Measurements from ENCODE around the gene LAP3. TPM values are rescaled to one million over a fixed set of nuclear protein-coding genes. Genes with fewer than 3 reads are reported as not detected.

LAP3 gene
- total RNA-seq, 2 experiments from 2014 or later: 100 to 101 TPM

GRCh38 chr4:17613761-17614415, 36.9 kb downstream of the LAP3 start:
- TF ChIP-seq CTCF (IDR thresholded peaks at IDR 0.05): no peak
- ChIA-PET POLR2A (interaction anchor here (0.8 to 3.7 kb wide), 10 partner anchors 9 to 196 kb away, joined by 3 to 24 read pairs (median 4); partner anchors contain the start of genes DCAF16 and NCAPG), CTCF (interaction anchor here (0.7 to 1.9 kb wide), 5 partner anchors 22 to 195 kb away, joined by 3 to 5 read pairs (median 3); no protein-coding TSS in a partner anchor)
- peaks cover 20% of the 10 kb centered on the region for H3K36me3 Mint-ChIP-seq (ENCODE audit: low read depth)
- peaks cover 28% of the 10 kb centered on the region for H3K4me1 Mint-ChIP-seq (ENCODE audit: low read depth)
- intact Hi-C loops (cut with micrococcal nuclease): loop anchor here (1.0 kb wide), 1 partner anchor 36 kb away; no protein-coding TSS in a partner anchor
- H3K9me3 Mint-ChIP-seq: no peaks in the 10 kb centered on the region
- H3K27ac Mint-ChIP-seq: peak overlapping the region; percentile 98
- DNase-seq (peak; percentile 12), ATAC-seq (peak; percentile 63)
- H3K4me3 Mint-ChIP-seq: peak overlapping the region; percentile 100
- peaks cover 1% of the 10 kb centered on the region for H3K27me3 Mint-ChIP-seq

GRCh38 chr4:17614416-17615299, 37.7 kb downstream of the LAP3 start, which contains the start of gene MED28:
Gene MED28, plus strand, starts transcription at chr4:17614641. Its CDS starts 14 bp downstream, at chr4:17614655.
- TF ChIP-seq CTCF (IDR thresholded peaks at IDR 0.05): no peak
- peak within 1 kb of the TSS; percentile 100 for H3K4me3 Mint-ChIP-seq
- no peaks in the 10 kb centered on the region for H3K9me3 Mint-ChIP-seq
- H3K36me3 Mint-ChIP-seq (ENCODE audit: low read depth): peaks cover 26% of the 10 kb centered on the region
- ATAC-seq (peak; percentile 87), DNase-seq (peak; percentile 99)
- peak within 1 kb of the TSS; percentile 98 for H3K27ac Mint-ChIP-seq
- CTCF ChIA-PET: interaction anchor here (0.9 to 1.9 kb wide), 5 partner anchors 10 to 195 kb away, joined by 3 to 5 read pairs (median 4); no protein-coding TSS in a partner anchor
- peaks cover 35% of the 10 kb centered on the region for H3K4me1 Mint-ChIP-seq (ENCODE audit: low read depth)
- H3K27me3 Mint-ChIP-seq: peaks cover 1% of the 10 kb centered on the region
- intact Hi-C loops (cut with micrococcal nuclease): loop anchor here (1.0 kb wide), 1 partner anchor 36 kb away; no protein-coding TSS in a partner anchor
- POLR2A ChIA-PET: interaction anchor here (0.7 to 3.7 kb wide), 14 partner anchors 9 to 196 kb away, joined by 3 to 24 read pairs (median 4); partner anchors contain the start of genes DCAF16 and NCAPG

- TF ChIP-seq CTCF (IDR thresholded peaks at IDR 0.05): no peak
- Mint-ChIP-seq H3K27me3 (peaks cover 1% of the 10 kb centered on the region), H3K4me3 (peak overlapping the region; percentile 56), H3K36me3 (ENCODE audit: low read depth) (peaks cover 31% of the 10 kb centered on the region), H3K4me1 (ENCODE audit: low read depth) (peaks cover 35% of the 10 kb centered on the region), H3K27ac (peak overlapping the region; percentile 50), H3K9me3 (no peaks in the 10 kb centered on the region)
- POLR2A ChIA-PET: interaction anchor here (0.6 to 3.7 kb wide), 5 partner anchors 11 to 39 kb away, joined by 3 to 13 read pairs (median 3); partner anchors contain the start of gene LAP3
- no peak for DNase-seq
- CTCF ChIA-PET: interaction anchor here (1.6 kb wide), 1 partner anchor 11 kb away, joined by 4 read pairs; no protein-coding TSS in a partner anchor
- no peak for ATAC-seq
- intact Hi-C loops (cut with micrococcal nuclease): no loop called here
Measured at GRCh38 chr4:17616283-17616682, 39.3 kb downstream of the LAP3 start.

GRCh38 chr4:17618926-17619325, 41.9 kb downstream of the LAP3 start:
- no peak for TF ChIP-seq CTCF (IDR thresholded peaks at IDR 0.05)
- Mint-ChIP-seq H3K4me1 (ENCODE audit: low read depth) (peaks cover 39% of the 10 kb centered on the region), H3K4me3 (no peak overlapping the region), H3K9me3 (no peaks in the 10 kb centered on the region), H3K27me3 (peaks cover 1% of the 10 kb centered on the region), H3K27ac (peak overlapping the region; percentile 83), H3K36me3 (ENCODE audit: low read depth) (peaks cover 45% of the 10 kb centered on the region)
- no peak for ATAC-seq
- CTCF ChIA-PET: interaction anchor here (1.1 to 1.8 kb wide), 2 partner anchors 22 to 70 kb away, joined by 4 to 5 read pairs; no protein-coding TSS in a partner anchor
- POLR2A ChIA-PET: interaction anchor here (1.0 kb wide), 1 partner anchor 10 kb away, joined by 5 read pairs; no protein-coding TSS in a partner anchor
- no peak for DNase-seq
- intact Hi-C loops (cut with micrococcal nuclease): no loop called here
